COLO668 (cell line): ENCODE measurements around the gene ALKBH5.

ENCODE experiments used
- DNase-seq: peaks from one replicate; lab custom pipeline; 2025; ENCODE audit not compliant: unreplicated experiment; lab: John Stamatoyannopoulos, UW

Gene ALKBH5

GRCh38 chr17:18257982-18258355 is 74.3 kb downstream of the ALKBH5 start:
- DNase-seq: peak; percentile 53

- DNase-seq: peak; percentile 60
Measured at GRCh38 chr17:18258356-18259038, 74.9 kb downstream of the ALKBH5 start, which contains the start of gene FLII. Gene FLII (minus strand): TSS chr17:18258738. CDS start chr17:18258690, 48 bp downstream.
